ENCODE measurements around the gene GMEB2.
"Not testable (repeated sequence)": the region's sequence is repeated elsewhere in the genome, so short reads cannot be mapped to it uniquely, and the experiment has no call there.

Gene GMEB2

GRCh38 chr20:63656451-63656850 is 29.6 kb upstream of the GMEB2 start:
- no peak for DNase-seq

GRCh38 chr20:63655249-63655648 is 28.3 kb upstream of the GMEB2 start:
- DNase-seq = no peak

- DNase-seq = no peak
Measured at GRCh38 chr20:63653974-63654668, 27.2 kb upstream of the GMEB2 start.

GRCh38 chr20:63653041-63653973 is 26.4 kb upstream of the GMEB2 start, which contains the start of gene STMN3:
Gene STMN3, minus strand, starts transcription at chr20:63653424. Its CDS starts 79 bp downstream, at chr20:63653345.
- DNase-seq = peak; percentile 71

- no peak for DNase-seq
Measured at GRCh38 chr20:63652192-63652980, 25.5 kb upstream of the GMEB2 start.

- no peak for DNase-seq
Measured at GRCh38 chr20:63651942-63652191, 25.0 kb upstream of the GMEB2 start.

GRCh38 chr20:63650486-63650885 is 23.6 kb upstream of the GMEB2 start:
- DNase-seq = not testable (repeated sequence)

- no peak for DNase-seq
Measured at GRCh38 chr20:63648895-63649589, 22.1 kb upstream of the GMEB2 start.

- DNase-seq = no peak
Measured at GRCh38 chr20:63648190-63648589, 21.3 kb upstream of the GMEB2 start.

- DNase-seq = no peak
Measured at GRCh38 chr20:63645218-63645617, 18.3 kb upstream of the GMEB2 start.

GRCh38 chr20:63643946-63644345 is 17.0 kb upstream of the GMEB2 start:
- DNase-seq = no peak

GRCh38 chr20:63643499-63643898 is 16.6 kb upstream of the GMEB2 start:
- no peak for DNase-seq

- DNase-seq = no peak
Measured at GRCh38 chr20:63642527-63643247, 15.8 kb upstream of the GMEB2 start.

- peak; percentile 90 for DNase-seq
Measured at GRCh38 chr20:63641792-63642523, 15.1 kb upstream of the GMEB2 start.

- no peak for DNase-seq
Measured at GRCh38 chr20:63641146-63641791, 14.4 kb upstream of the GMEB2 start.

GRCh38 chr20:63640686-63641085 is 13.8 kb upstream of the GMEB2 start:
- not testable (repeated sequence) for DNase-seq

- DNase-seq = no peak
Measured at GRCh38 chr20:63640086-63640485, 13.2 kb upstream of the GMEB2 start.

GRCh38 chr20:63639093-63639975 is 12.4 kb upstream of the GMEB2 start:
- no peak for DNase-seq

GRCh38 chr20:63636752-63637628 is 10.1 kb upstream of the GMEB2 start:
- DNase-seq = no peak

All from DMS153 (cell line).